Thoracic aorta (tissue), 2 donors: Measurements from ENCODE around the gene RAB38. TPM values are rescaled to one million over a fixed set of nuclear protein-coding genes. Genes with fewer than 3 reads are reported as not detected.

ENCODE experiments used
- ATAC-seq: fragments of 150-250 bp; one replicate; pipeline ENCODE4 v1.8.0; 2017; ENCODE audit warnings: low read depth; ENCODE audit not compliant: insufficient number of reproducible peaks, low FRiP score
- DNase-seq: peaks from one replicate; pipeline ENCODE4 v3.0.0-alpha.2; 2020; ENCODE audit warnings: low spot score
- H3K27ac ChIP-seq, 2 donors: fragments of 200-600 bp; sonication (generic); 1 replicate in 1 of 2; 2 replicates in 1 of 2; pipeline ENCODE4 v1.5.1; 2016; ENCODE audit warnings: mild to moderate bottlenecking in 2 of 2, moderate library complexity in 2 of 2
- H3K27me3 ChIP-seq: fragments of 200-600 bp; sonication (generic); replicated peaks from 2 replicates; pipeline ENCODE4 v1.6.0; 2016; ENCODE audit warnings: mild to moderate bottlenecking; ENCODE audit not compliant: insufficient read depth
- H3K36me3 ChIP-seq: fragments of 200-600 bp; sonication (generic); one replicate; pipeline ENCODE4 v1.5.1; 2016
- H3K4me1 ChIP-seq, 2 donors: fragments of 200-600 bp; sonication (generic); 1 replicate in 1 of 2; 2 replicates in 1 of 2; pipeline versions ENCODE4 v1.5.1 to v1.6.0; 2016; ENCODE audit warnings: low read depth in 2 of 2, mild to moderate bottlenecking in 1 of 2; ENCODE audit not compliant: control insufficient read depth in 1 of 2
- H3K4me3 ChIP-seq: fragments of 200-600 bp; sonication (generic); 2 replicates; pipeline ENCODE4 v1.5.1; 2016; ENCODE audit warnings: mild to moderate bottlenecking
- H3K9me3 ChIP-seq: fragments of 200-600 bp; sonication (generic); 2 replicates; pipeline ENCODE4 v1.5.1; 2016
- total RNA-seq, 2 donors: library from RNA; depleted of rRNA; stranded (reverse); fragments of >200 nt; gene quantifications; one replicate each; pipeline versions ENCODE4 v1.1.0 to v1.2.3, GENCODE V29; 2016
- TF ChIP-seq, protein P1 (sequence below): fragments of 200-600 bp; sonication (generic); IDR thresholded peaks from one replicate; pipeline ENCODE4 v1.5.1; 2019; ENCODE audit warnings: antibody characterized with exemption

The RAB38 gene
- total RNA-seq, 2 donors from 2014 or later: 0.56 to 2.3 TPM

DNA sequence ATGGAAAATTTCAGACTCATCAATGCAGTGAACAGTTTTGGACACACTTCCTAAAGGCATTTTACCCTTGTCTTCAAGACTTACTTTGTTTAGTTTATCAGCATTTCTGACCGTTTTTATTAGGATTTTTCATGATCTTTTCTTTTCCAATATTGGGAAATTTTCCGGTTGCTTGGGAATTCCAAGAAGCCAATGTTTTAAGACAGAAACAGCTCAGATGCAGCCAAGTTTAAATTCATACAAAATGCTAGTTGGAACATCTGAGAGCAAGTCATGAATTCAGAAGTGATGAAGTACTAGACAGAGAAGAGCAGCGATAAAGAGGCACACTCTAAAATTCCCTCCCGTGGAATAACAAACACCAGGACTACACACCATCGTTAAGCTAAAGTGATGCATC is 68.6 kb downstream of the RAB38 start:
- no peak overlapping the region for H3K27ac ChIP-seq
- no peaks in the 10 kb centered on the region for H3K4me1 ChIP-seq
- H3K36me3 ChIP-seq: no peaks in the 10 kb centered on the region
- DNase-seq: no peak
- H3K9me3 ChIP-seq: no peaks in the 10 kb centered on the region
- TF ChIP-seq, protein P1, sequence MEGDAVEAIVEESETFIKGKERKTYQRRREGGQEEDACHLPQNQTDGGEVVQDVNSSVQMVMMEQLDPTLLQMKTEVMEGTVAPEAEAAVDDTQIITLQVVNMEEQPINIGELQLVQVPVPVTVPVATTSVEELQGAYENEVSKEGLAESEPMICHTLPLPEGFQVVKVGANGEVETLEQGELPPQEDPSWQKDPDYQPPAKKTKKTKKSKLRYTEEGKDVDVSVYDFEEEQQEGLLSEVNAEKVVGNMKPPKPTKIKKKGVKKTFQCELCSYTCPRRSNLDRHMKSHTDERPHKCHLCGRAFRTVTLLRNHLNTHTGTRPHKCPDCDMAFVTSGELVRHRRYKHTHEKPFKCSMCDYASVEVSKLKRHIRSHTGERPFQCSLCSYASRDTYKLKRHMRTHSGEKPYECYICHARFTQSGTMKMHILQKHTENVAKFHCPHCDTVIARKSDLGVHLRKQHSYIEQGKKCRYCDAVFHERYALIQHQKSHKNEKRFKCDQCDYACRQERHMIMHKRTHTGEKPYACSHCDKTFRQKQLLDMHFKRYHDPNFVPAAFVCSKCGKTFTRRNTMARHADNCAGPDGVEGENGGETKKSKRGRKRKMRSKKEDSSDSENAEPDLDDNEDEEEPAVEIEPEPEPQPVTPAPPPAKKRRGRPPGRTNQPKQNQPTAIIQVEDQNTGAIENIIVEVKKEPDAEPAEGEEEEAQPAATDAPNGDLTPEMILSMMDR: no peak
- no peaks in the 10 kb centered on the region for H3K27me3 ChIP-seq
- H3K4me3 ChIP-seq: no peak overlapping the region
- no peak for ATAC-seq

DNA sequence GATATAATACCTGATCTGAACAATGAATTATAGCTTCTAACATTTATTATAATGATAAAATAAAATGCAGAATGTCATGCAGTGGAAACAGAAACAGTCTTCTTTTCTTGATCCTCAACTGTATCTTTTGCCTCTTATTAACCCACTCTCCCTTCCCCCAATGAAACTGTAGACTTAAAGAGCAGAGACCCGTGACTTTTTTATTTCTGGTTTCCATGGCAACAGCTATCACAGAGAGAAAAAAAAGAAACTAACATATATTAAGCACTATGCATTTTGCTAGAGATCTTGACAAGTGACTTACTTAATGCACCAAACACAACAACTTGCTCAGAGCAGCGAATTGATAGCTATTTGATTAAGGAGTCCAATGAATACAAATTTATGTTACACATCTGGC is 69.3 kb downstream of the RAB38 start:
- Histone ChIP-seq H3K27me3 (no peaks in the 10 kb centered on the region), H3K27ac (no peak overlapping the region), H3K9me3 (no peaks in the 10 kb centered on the region), H3K4me1 (no peaks in the 10 kb centered on the region), H3K4me3 (no peak overlapping the region), H3K36me3 (no peaks in the 10 kb centered on the region)
- DNase-seq (no peak), ATAC-seq (no peak)
- TF ChIP-seq, protein P1: no peak

DNA sequence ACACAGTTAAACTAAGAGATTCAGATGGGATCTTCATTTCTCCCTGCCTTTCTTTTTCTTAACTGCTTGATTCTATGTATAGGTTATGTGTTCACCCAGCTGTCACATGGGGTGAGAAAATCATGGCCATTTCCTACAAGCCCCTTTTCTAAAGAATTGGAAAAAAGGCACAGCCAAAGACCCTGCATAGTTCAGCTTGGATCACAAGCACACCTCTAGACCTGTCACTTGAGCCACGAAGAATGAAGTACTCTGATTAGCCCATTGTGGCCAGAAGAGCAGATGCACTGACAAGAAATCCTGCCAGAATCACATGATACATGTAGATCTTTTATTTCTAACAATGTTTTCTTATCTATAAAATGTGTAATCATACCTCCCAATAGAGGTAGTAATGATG is 69.7 kb downstream of the RAB38 start:
- no peaks in the 10 kb centered on the region for H3K27me3 ChIP-seq
- no peaks in the 10 kb centered on the region for H3K4me1 ChIP-seq
- TF ChIP-seq, protein P1: no peak
- ATAC-seq: no peak
- no peak overlapping the region for H3K27ac ChIP-seq
- no peak for DNase-seq
- no peaks in the 10 kb centered on the region for H3K36me3 ChIP-seq
- no peaks in the 10 kb centered on the region for H3K9me3 ChIP-seq
- no peak overlapping the region for H3K4me3 ChIP-seq

DNA sequence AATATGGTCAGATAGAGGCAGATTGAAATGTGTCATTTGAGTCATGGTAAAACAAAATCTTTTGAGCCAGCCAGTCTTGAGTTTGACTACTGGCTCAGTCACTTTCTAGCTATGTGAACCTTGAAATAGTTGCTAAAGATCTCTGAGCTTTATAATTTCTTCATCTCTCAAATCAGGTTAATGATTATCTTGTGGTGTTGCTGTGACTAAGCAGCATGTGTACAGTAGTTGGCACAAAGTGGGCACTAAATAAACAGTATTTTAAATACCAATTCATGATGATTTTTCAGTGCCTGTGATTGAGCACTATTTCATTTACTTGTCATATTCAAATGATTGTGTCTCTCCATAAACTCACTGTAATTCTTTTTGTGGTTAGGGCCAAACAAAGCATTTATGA is 70.8 kb downstream of the RAB38 start:
- Histone ChIP-seq H3K4me1 (no peaks in the 10 kb centered on the region), H3K36me3 (no peaks in the 10 kb centered on the region), H3K4me3 (no peak overlapping the region), H3K27me3 (no peaks in the 10 kb centered on the region), H3K9me3 (no peaks in the 10 kb centered on the region), H3K27ac (no peak overlapping the region)
- no peak for DNase-seq
- TF ChIP-seq, protein P1: no peak
- no peak for ATAC-seq

DNA sequence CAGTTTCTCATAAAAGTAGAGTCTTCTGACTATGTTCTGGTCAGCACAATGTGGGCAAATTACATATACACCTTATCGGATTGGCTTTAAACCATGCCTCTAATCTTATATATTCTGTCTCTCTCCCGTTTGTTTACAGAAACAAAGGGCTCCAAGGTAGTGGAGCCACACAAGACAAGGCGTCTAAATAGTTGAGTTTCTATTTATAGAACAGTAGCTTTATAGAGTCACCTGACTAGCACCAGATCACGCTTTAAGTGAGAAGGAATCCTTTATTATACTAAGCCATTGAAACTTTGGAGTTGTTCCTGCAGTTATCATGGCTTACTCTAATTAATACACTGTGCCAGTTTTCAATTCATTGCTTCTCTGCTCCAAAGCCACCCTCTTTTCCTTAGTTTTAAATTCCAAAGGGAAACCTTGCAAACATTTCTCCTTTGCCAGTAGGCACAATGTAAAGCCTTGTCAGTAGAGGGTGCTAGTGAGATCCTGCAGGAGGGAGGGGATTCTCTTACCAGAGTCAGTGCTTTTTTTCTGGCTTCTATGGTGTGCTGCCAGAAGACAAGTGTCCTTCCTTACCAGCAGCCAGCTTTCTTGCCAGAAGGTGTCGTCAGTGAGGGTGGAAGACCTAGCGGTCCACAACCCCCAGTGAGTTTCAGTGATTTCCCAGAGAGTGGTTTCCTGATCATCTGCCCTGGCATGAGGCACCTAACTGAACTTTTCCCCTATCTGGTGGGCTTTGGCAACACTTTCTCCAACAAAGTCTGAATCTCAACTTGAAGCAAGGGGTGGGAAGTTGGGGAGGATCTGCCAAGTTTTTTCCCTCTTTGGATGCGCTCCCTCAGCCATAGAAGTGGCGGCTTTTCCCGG is 71.7 kb downstream of the RAB38 start:
- Histone ChIP-seq H3K9me3 (no peaks in the 10 kb centered on the region), H3K4me1 (no peaks in the 10 kb centered on the region), H3K36me3 (no peaks in the 10 kb centered on the region), H3K27ac (no peak overlapping the region), H3K4me3 (no peak overlapping the region), H3K27me3 (no peaks in the 10 kb centered on the region)
- DNase-seq (no peak), ATAC-seq (no peak)
- TF ChIP-seq, protein P1: no peak
